ENCODE results near the gene CDH3.

Gene CDH3

DNA sequence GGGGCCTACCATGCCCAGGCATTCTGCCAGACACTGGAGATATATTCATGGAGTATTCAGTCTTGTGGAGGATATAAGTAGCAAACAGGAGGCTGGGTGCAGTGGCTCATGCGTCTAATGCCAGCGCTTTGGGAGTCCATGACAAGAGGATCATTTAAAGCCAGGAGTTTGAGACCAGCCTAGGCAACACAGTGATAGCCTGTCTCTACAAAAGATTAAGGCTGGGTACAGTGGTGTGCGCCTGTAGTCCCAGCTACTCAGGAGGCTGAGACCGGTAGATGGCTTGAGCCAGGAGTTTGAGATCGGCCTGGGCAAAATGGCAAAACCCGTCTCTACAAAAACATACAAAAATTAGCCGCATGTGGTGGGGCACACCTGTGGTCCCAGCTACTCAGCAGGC is 37.7 kb upstream of the CDH3 start:
- Histone ChIP-seq H3K9me3 (ENCODE audit: severe bottlenecking) (no peaks in the 10 kb centered on the region), H3K4me3 (ENCODE audit: severe bottlenecking) (no peak overlapping the region), H3K36me3 (ENCODE audit: low read depth) (no peaks in the 10 kb centered on the region), H3K4me1 (ENCODE audit: insufficient read depth, poor library complexity, severe bottlenecking) (peaks cover 12% of the 10 kb centered on the region), H3K27ac (ENCODE audit: poor library complexity, severe bottlenecking) (no peak overlapping the region), H3K27me3 (ENCODE audit: insufficient read depth, poor library complexity, severe bottlenecking) (no peaks in the 10 kb centered on the region)
- no peak for DNase-seq (ENCODE audit: low spot score)
- ATAC-seq (ENCODE audit: low read depth): no peak
- TF ChIP-seq, protein P1, sequence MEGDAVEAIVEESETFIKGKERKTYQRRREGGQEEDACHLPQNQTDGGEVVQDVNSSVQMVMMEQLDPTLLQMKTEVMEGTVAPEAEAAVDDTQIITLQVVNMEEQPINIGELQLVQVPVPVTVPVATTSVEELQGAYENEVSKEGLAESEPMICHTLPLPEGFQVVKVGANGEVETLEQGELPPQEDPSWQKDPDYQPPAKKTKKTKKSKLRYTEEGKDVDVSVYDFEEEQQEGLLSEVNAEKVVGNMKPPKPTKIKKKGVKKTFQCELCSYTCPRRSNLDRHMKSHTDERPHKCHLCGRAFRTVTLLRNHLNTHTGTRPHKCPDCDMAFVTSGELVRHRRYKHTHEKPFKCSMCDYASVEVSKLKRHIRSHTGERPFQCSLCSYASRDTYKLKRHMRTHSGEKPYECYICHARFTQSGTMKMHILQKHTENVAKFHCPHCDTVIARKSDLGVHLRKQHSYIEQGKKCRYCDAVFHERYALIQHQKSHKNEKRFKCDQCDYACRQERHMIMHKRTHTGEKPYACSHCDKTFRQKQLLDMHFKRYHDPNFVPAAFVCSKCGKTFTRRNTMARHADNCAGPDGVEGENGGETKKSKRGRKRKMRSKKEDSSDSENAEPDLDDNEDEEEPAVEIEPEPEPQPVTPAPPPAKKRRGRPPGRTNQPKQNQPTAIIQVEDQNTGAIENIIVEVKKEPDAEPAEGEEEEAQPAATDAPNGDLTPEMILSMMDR (IDR thresholded peaks at IDR 0.05; ENCODE audit: poor library complexity, severe bottlenecking): no peak

DNA sequence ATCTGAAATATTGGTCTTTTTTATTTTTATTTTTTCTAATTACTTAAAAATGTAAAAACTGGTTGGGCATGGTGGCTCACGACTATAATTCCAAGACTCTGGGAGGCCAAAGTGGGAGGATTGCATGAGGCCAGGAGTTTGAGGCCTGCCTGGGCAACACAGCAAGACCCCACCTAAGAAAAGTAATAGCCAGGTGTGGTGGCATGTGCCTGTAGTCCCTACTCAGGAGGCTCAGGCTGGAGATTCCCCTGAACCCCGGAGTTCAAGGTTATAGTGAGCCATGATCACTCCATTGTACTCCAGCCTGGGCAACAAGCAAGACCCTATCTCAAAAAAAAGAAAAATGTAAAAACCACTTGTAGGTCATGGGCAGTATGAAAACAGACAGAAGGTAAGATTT is 36.8 kb upstream of the CDH3 start:
- Histone ChIP-seq H3K27ac (ENCODE audit: poor library complexity, severe bottlenecking) (no peak overlapping the region), H3K36me3 (ENCODE audit: low read depth) (no peaks in the 10 kb centered on the region), H3K4me3 (ENCODE audit: severe bottlenecking) (no peak overlapping the region), H3K9me3 (ENCODE audit: severe bottlenecking) (no peaks in the 10 kb centered on the region), H3K27me3 (ENCODE audit: insufficient read depth, poor library complexity, severe bottlenecking) (no peaks in the 10 kb centered on the region), H3K4me1 (ENCODE audit: insufficient read depth, poor library complexity, severe bottlenecking) (peaks cover 12% of the 10 kb centered on the region)
- ATAC-seq (ENCODE audit: low read depth): no peak
- TF ChIP-seq, protein P1 (IDR thresholded peaks at IDR 0.05; ENCODE audit: poor library complexity, severe bottlenecking): no peak
- DNase-seq (ENCODE audit: low spot score): no peak

DNA sequence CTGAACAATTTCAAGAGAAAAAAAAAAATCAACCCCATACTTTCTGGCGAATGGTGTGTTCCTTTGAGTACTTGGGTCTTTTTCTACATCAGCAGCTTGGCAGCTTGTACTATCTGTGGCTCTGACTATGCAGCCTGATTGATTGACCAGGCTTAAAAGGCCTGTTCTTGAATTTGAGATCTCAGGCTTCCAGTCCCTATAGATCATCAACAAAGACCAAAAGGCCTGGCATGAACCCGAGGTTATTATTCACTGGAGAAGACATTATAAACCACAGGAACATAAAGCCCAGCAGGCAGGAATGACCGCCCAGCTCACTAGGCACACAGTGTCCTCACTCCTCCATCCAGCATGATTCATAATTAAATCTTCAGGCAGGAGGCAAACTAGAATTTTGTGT is 32.1 kb upstream of the CDH3 start:
- Histone ChIP-seq H3K27ac (ENCODE audit: poor library complexity, severe bottlenecking) (peak overlapping the region; percentile 2), H3K9me3 (ENCODE audit: severe bottlenecking) (no peaks in the 10 kb centered on the region), H3K4me3 (ENCODE audit: severe bottlenecking) (no peak overlapping the region), H3K27me3 (ENCODE audit: insufficient read depth, poor library complexity, severe bottlenecking) (no peaks in the 10 kb centered on the region), H3K36me3 (ENCODE audit: low read depth) (no peaks in the 10 kb centered on the region), H3K4me1 (ENCODE audit: insufficient read depth, poor library complexity, severe bottlenecking) (no peaks in the 10 kb centered on the region)
- TF ChIP-seq, protein P1 (IDR thresholded peaks at IDR 0.05; ENCODE audit: poor library complexity, severe bottlenecking): no peak
- DNase-seq (ENCODE audit: low spot score) (no peak), ATAC-seq (ENCODE audit: low read depth) (no peak)

DNA sequence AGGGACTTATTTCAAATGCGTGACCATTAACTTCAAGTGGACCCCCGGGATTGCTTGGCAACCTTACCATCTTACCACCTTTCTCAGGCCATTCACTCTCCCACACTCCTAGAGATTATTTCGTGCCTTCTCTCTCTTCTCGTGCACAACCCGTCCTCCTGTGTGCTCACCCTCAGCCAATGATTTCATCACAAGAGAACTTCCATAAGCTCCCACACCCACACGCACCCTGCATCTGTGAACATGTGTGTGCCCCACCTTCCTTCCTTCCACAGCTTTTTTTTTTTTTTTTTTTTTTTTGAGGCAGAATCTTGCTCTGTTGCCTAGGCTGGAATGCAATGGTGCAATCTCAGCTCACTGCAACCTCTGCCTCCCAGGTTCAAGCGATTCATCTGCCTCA is 27.4 kb upstream of the CDH3 start:
- Histone ChIP-seq H3K36me3 (ENCODE audit: low read depth) (no peaks in the 10 kb centered on the region), H3K9me3 (ENCODE audit: severe bottlenecking) (no peaks in the 10 kb centered on the region), H3K4me1 (ENCODE audit: insufficient read depth, poor library complexity, severe bottlenecking) (no peaks in the 10 kb centered on the region), H3K4me3 (ENCODE audit: severe bottlenecking) (no peak overlapping the region), H3K27ac (ENCODE audit: poor library complexity, severe bottlenecking) (no peak overlapping the region), H3K27me3 (ENCODE audit: insufficient read depth, poor library complexity, severe bottlenecking) (no peaks in the 10 kb centered on the region)
- ATAC-seq (ENCODE audit: low read depth): no peak
- TF ChIP-seq, protein P1 (IDR thresholded peaks at IDR 0.05; ENCODE audit: poor library complexity, severe bottlenecking): no peak
- no peak for DNase-seq (ENCODE audit: low spot score)

DNA sequence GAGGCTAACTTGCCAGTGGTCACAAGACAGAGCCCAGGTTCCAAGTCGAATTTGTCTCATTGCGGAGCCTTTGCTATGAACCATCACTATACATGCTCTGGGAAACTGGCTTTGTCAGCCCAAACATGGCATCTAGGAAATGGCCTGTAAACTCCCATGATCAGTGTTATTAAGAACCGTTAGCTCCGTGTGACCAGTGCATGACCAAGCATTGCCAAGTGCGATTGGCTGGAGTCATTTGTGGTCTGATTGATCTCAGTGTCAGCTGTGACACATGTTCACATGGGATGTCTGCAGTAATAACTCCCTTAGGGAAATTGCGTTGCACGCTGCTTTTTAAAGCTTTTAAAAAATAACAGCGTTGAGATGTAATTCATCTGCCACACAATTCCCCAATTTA is 18.6 kb upstream of the CDH3 start:
- Histone ChIP-seq H3K4me1 (ENCODE audit: insufficient read depth, poor library complexity, severe bottlenecking) (peaks cover 9% of the 10 kb centered on the region), H3K27ac (ENCODE audit: poor library complexity, severe bottlenecking) (no peak overlapping the region), H3K4me3 (ENCODE audit: severe bottlenecking) (no peak overlapping the region), H3K9me3 (ENCODE audit: severe bottlenecking) (peaks cover 3% of the 10 kb centered on the region), H3K27me3 (ENCODE audit: insufficient read depth, poor library complexity, severe bottlenecking) (no peaks in the 10 kb centered on the region), H3K36me3 (ENCODE audit: low read depth) (no peaks in the 10 kb centered on the region)
- ATAC-seq (ENCODE audit: low read depth) (no peak), DNase-seq (ENCODE audit: low spot score) (no peak)
- TF ChIP-seq, protein P1 (IDR thresholded peaks at IDR 0.05; ENCODE audit: poor library complexity, severe bottlenecking): no peak

All from RWPE2 (cell line).